Epithelial cell of esophagus (primary cell): ENCODE data around the gene PFN3.
A peak's percentile ranks its signal among the peaks of the same experiment; 100 is the strongest.

Source experiments
- DNase-seq: peaks from one replicate; pipeline ENCODE4 v3.0.0; 2010; ENCODE audit warnings: low read depth
- H3K4me3 ChIP-seq: 2 replicates; pipeline ENCODE4 v1.5.1; 2011; ENCODE audit warnings: mild to moderate bottlenecking, low read length, control low read depth
- CTCF ChIP-seq: IDR thresholded peaks from 2 replicates; pipeline ENCODE4 v1.5.1; 2011; ENCODE audit warnings: low read depth, mild to moderate bottlenecking, low read length, control low read depth, inconsistent platforms; ENCODE audit not compliant: insufficient read depth; ENCODE audit errors: missing control alignments

PFN3 gene

GRCh38 chr5:177431317-177432142, 31.1 kb upstream of the PFN3 start:
- no peak for TF ChIP-seq CTCF
- H3K4me3 ChIP-seq: no peak overlapping the region
- DNase-seq: no peak

- TF ChIP-seq CTCF: no peak
- no peak for DNase-seq
- no peak overlapping the region for H3K4me3 ChIP-seq
Measured at GRCh38 chr5:177430972-177431316, 30.5 kb upstream of the PFN3 start.

GRCh38 chr5:177430140-177430951, 29.9 kb upstream of the PFN3 start:
- TF ChIP-seq CTCF: no peak
- DNase-seq: peak; percentile 72
- H3K4me3 ChIP-seq: no peak overlapping the region

GRCh38 chr5:177429248-177430040, 29.0 kb upstream of the PFN3 start:
- no peak overlapping the region for H3K4me3 ChIP-seq
- no peak for DNase-seq
- no peak for TF ChIP-seq CTCF

- TF ChIP-seq CTCF: no peak
- no peak overlapping the region for H3K4me3 ChIP-seq
- no peak for DNase-seq
Measured at GRCh38 chr5:177428574-177429217, 28.2 kb upstream of the PFN3 start.

- TF ChIP-seq CTCF: no peak
- no peak for DNase-seq
- peak overlapping the region; percentile 69 for H3K4me3 ChIP-seq
Measured at GRCh38 chr5:177427919-177428573, 27.6 kb upstream of the PFN3 start.
